Skin of body (tissue), 2 donors: ENCODE results near the gene SAP30. TPM values are rescaled to one million over a fixed set of nuclear protein-coding genes. Genes with fewer than 3 reads are reported as not detected.

Source experiments
- DNase-seq: peaks from one replicate; lab custom pipeline; 2025; lab: John Stamatoyannopoulos, UW
- total RNA-seq: library from RNA; depleted of rRNA; stranded (reverse); fragments of >200 nt; gene quantifications from one replicate; pipeline ENCODE4 v1.2.3, GENCODE V29; 2014

SAP30 gene
- total RNA-seq, 1 donor from 2014 or later, result 10.9 TPM

DNA sequence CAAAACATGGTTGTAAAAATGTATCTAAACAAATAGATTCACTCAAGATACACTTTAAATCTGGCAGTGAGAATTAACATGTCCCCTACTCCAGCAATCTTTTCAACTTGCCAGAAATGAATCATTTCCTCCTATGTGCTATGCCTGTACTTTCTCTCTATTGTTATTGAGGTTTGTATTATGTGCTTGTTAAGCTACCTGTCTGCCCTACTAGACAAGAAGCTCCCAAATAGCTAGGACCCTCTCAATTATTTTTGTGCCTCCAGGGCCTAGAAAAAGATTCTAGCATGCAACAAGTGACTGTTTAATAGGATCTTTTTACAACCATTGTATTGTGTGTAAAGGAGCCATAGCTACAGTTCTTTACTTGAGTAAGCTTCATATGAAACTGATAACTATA is 3.5 kb upstream of the SAP30 start:
- no peak for DNase-seq

- DNase-seq, result no peak
These were observed 2.8 kb upstream of the SAP30 start for GRCh38 chr4:173367946-173368345.

DNA sequence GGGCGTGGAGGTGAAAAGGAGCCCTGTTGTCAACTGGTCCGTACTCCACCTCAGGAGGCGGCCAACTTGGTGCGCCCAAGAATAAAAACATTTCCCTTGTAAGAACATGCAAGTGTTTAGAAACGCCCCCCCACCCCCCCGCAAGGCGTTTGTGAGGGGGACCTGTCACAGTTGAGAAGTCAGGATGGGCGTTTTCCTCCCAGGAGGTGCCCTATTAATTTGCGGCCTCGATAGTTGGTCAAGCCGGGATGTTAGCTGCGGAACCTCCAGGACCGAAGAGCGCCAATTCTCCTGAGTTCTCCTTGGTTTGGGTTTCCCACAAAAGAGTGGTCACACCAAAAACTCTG is 651 bp upstream of the SAP30 start:
- peak; percentile 61 for DNase-seq

GRCh38 chr4:173371292-173372192 is 788 bp downstream of the SAP30 start:
- peak; percentile 64 for DNase-seq

DNA sequence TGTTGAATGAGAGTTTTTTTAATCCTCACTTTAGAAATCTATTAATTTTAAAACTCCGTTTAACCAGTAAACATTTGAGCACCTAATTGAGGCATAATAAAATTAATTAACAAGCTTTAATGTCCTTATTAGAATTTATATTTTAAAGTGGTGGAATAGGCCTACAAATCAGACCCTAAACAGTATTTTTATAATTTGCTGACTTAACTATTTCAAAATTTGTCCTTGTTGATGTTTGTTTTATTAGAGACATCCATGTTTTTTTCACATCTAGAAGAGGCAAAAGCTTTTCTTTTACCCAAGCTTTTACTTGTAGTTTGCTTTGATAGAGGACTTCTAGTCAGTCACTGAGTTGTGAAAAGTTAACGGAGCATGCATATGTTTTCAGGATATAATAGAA is 3.8 kb downstream of the SAP30 start:
- no peak for DNase-seq

DNA sequence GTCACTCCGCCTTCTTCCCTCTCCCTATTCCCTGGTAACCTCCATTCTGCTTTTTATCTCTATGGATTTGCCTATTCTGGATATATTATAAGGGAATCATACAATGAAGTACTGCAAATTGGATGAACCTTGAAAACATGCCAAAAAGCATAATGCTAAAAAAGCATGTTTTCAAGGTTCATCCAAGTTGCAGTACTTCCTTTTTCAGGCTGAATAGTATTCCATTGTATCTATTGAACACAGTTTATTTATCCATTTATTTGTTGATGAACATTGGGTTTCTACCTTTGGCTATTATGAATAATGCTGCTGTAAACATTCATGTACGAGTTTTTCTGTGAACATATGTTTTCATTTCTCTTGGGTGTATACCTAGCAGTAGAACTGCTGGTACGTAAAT is 9.2 kb downstream of the SAP30 start:
- DNase-seq, result no peak

- DNase-seq, result no peak
These were observed 10.2 kb downstream of the SAP30 start for GRCh38 chr4:173380987-173381386.

- no peak for DNase-seq
These were observed 10.9 kb downstream of the SAP30 start for GRCh38 chr4:173381610-173382009.

DNA sequence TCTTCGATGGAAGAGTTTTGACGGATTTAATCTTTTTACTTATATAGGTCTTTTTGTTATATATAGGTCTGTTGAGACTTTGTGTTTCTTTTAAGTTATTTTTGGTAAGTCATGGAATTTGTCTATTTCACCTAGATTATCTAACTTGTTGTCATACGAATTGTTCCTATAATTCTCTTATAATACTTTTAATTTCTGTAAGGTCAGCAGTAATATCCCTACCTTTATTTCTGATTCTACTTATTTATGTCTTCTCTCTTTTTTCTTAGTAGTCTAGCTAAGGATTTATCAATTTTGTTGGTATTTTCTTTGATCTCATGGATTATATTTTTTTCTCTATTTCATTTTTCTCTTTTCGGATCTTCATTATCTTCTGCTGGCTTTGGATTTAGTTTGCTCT is 11.6 kb downstream of the SAP30 start:
- DNase-seq, result no peak

DNA sequence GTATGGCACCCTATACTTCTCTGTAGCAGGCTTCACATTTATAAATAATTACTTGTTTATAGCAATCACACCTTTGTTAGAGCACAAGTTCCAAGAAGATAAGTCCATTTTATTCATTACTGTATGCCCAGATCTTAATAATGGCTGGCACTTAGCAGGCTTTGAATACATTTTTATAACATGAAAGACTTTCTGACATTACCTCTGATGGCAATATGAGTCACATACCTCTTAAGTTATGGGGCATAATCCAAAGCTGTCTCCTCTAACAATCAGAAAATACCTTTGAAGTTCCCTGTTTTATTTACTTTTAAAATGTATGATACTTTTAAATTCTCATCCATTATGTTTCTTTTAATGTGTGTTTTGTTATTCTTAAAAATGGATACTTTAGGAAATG is 16.0 kb downstream of the SAP30 start:
- DNase-seq, result no peak

GRCh38 chr4:173391701-173392100 is 20.9 kb downstream of the SAP30 start:
- no peak for DNase-seq

DNA sequence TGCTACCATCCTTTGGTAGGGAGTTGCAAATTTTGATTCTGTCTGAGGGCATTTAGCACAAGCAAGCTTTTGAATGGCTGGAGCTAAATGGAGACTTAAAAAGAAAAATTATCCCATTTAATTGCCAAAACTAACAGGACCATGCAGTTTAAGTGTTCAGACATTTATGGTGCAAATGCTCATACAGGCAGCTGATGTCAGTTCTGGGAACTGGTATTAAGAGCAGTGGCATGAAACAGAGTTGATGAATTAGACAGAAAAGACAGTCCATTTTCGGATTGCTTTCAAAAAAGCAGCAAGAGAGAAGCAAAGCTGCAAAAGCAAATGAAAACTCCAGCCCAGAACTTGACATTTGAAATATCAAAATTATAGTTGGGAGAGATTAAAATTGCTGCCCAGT is 26.9 kb downstream of the SAP30 start:
- DNase-seq, result no peak

- no peak for DNase-seq
These were observed 27.5 kb downstream of the SAP30 start for GRCh38 chr4:173398220-173398619.

GRCh38 chr4:173398779-173399415 is 28.1 kb downstream of the SAP30 start, which contains the start of gene SCRG1:
Gene SCRG1, minus strand, starts transcription at chr4:173399116. Its CDS starts 7,702 bp downstream, at chr4:173391414.
- DNase-seq, result peak; percentile 11

GRCh38 chr4:173401063-173401462 is 30.3 kb downstream of the SAP30 start:
- DNase-seq, result no peak

DNA sequence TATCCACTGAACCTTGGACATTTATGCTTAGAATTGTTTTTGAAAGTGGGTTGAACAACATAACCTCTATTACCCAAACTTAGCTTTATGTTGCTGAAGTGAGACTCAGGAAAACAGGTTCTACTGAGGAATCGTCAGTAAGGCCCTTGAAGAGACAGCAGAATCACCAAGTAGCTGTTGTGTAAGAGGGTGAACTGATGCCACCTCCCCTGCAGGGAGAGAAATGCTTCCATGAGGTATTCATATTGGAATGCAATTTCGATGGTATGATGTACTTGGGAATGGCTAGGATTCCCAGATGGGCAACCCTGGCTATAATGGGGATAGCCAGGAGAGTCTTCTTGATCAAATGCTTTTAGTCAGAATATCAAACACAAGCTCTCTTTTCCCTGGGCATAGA is 32.3 kb downstream of the SAP30 start:
- no peak for DNase-seq

- DNase-seq, result no peak
These were observed 33.6 kb downstream of the SAP30 start for GRCh38 chr4:173404296-173404865.

GRCh38 chr4:173405840-173406606 is 35.3 kb downstream of the SAP30 start:
- DNase-seq, result no peak

- DNase-seq, result no peak
These were observed 39.3 kb downstream of the SAP30 start for GRCh38 chr4:173410079-173410478.

DNA sequence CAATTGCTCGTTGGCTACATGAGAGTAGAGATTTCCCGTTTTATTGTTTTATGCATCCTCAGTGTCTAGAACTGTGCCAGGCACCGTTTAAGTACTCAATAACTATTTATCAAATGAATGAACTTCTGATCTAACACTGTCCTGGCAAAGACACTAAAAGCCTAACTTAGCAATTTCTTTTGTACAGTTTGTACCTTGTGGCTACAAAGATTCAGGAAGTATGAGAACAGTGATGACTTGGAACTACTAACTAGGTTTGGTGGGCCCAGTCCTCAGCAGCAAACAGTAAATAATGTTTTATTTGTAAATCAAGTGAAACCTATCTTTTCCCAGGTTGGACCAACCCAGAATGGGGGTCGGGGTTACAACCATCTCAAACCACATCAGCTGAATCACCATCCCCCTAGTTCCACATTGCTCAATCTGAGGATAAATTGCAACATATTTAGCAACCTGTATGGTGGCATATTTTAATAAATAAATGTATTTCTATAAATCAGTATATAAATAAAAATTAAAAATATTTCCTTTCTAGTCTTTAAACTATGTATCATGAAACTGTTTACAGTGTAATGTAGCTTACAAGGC is 40.4 kb downstream of the SAP30 start:
- DNase-seq, result no peak

- no peak for DNase-seq
These were observed 42.3 kb downstream of the SAP30 start for GRCh38 chr4:173413036-173413435.
